Measurements from ENCODE around the gene ARVCF. TPM values are rescaled to one million over a fixed set of nuclear protein-coding genes. Genes with fewer than 3 reads are reported as not detected.

ARVCF gene
- total and polyA plus RNA-seq, 9 of the 15 experiments (the other 6 are each of a cell fraction or from before 2014, with no cell fraction given): 0.03 to 97.4 (median 15.6) TPM

- H2AFZ ChIP-seq (ENCODE audit: low read depth, low read length): no peak overlapping the region
- no peak overlapping the region for H3K27ac ChIP-seq (ENCODE audit: extremely low read depth, low read depth, low read length)
- WGBS (ENCODE audit: insufficient coverage, low coverage, missing lambda C conversion rate): 84% methylated on average over 10 of the region's 10 CpGs
- H3K9me1 ChIP-seq (ENCODE audit: control insufficient read depth, insufficient read depth, low read length): no peaks in the 10 kb centered on the region
- ATAC-seq (no peak), DNase-seq (ENCODE audit: extremely low read depth in 1 of 4, low spot score in 3 of 4) (no peak), FAIRE-seq (no peak)
- H3K4me3 ChIP-seq: no peak overlapping the region
- BruUV-seq (replicated peaks): no TSS peak
- H3K9ac ChIP-seq (ENCODE audit: insufficient read depth in 1 of 2, low read depth in 2 of 2, low read length in 2 of 2): peak overlapping the region in 1 of 2 experiments; percentile 65; a peak in 2 of 4 replicates
- peaks cover 13% of the 10 kb centered on the region for H3K9me3 ChIP-seq (replicated peaks; ENCODE audit: control insufficient read depth, insufficient read depth, low read depth, low read length)
- in situ Hi-C loops (cut with MboI) (no loop called here), intact Hi-C loops (cut with micrococcal nuclease) (no loop called here)
- no peaks in the 10 kb centered on the region; the same call in 1 of the 2 replicates for H4K20me1 ChIP-seq (replicated peaks; ENCODE audit: control insufficient read depth, insufficient read depth, low read length)
- H3K27me3 ChIP-seq (ENCODE audit: control insufficient read depth in 2 of 2, insufficient read depth in 2 of 2, low read length in 2 of 2): no peaks in the 10 kb centered on the region
- ChIA-PET POLR2A (interaction anchor here (0.7 to 4.3 kb wide), 9 partner anchors 9 to 523 kb away, joined by 3 to 26 read pairs (median 4); no protein-coding TSS in a partner anchor), CTCF (ENCODE audit: low intra/inter-chr PET ratio) (no interaction called here)
- H3K36me3 ChIP-seq (ENCODE audit: control insufficient read depth, insufficient read depth, low read length): peaks cover 81% of the 10 kb centered on the region
- H3K4me1 ChIP-seq (replicated peaks in 1 of 2; ENCODE audit: control insufficient read depth in 2 of 2, insufficient read depth in 2 of 2, low read length in 2 of 2): peaks cover 0 to 7% of the 10 kb centered on the region in 2 experiments; a peak in 1 of 5 replicates
- H3K4me2 ChIP-seq (ENCODE audit: insufficient read depth, low read length): no peak overlapping the region
- H3K79me2 ChIP-seq (ENCODE audit: control insufficient read depth, insufficient read depth, low read length): peaks cover 3% of the 10 kb centered on the region; the same call in 1 of the 3 replicates
- TF ChIP-seq FOXP4 (CRISPR knock-in tag; IDR thresholded peaks at IDR 0.05; ENCODE audit: borderline replicate concordance): peak; percentile 55
- peak; percentile 17; the same call in 1 of the 2 replicates for TF ChIP-seq ZNF121 (CRISPR knock-in tag; conservative IDR thresholded peaks at IDR 0.05)
- TF ChIP-seq SP2 (IDR thresholded peaks at IDR 0.05; ENCODE audit: extremely low read depth, low read depth, low read length, poor library complexity, severe bottlenecking): peak; percentile 5
- TF ChIP-seq MLX (CRISPR knock-in tag; conservative IDR thresholded peaks at IDR 0.05): no peak
- TF ChIP-seq THAP12 (CRISPR knock-in tag; IDR thresholded peaks at IDR 0.05): peak; percentile 52; the same call in 1 of the 2 replicates
- TF ChIP-seq HDGF (IDR thresholded peaks at IDR 0.05): no peak
- TF ChIP-seq SNAPC5 (CRISPR knock-in tag; IDR thresholded peaks at IDR 0.05): no peak
- TF ChIP-seq ZFP91 (CRISPR knock-in tag; IDR thresholded peaks at IDR 0.05): 0 out of 2 replicates have a peak, but pooled peaks have one; percentile 32
- 0 out of 2 replicates have a peak, but pooled peaks have one; percentile 12 for TF ChIP-seq BHLHE40 (IDR thresholded peaks at IDR 0.05; ENCODE audit: low read length)
- TF ChIP-seq FOXK1 (CRISPR knock-in tag; IDR thresholded peaks at IDR 0.05; ENCODE audit: borderline replicate concordance): 0 out of 2 replicates have a peak, but pooled peaks have one; percentile 52
- TF ChIP-seq PRMT5 (CRISPR knock-in tag; IDR thresholded peaks at IDR 0.05): 0 out of 2 replicates have a peak, but pooled peaks have one; percentile 16
- TF ChIP-seq MAX (CRISPR knock-in tag; IDR thresholded peaks at IDR 0.05): 0 out of 2 replicates have a peak, but pooled peaks have one; percentile 30
- TF ChIP-seq SETDB1 (IDR thresholded peaks at IDR 0.05; ENCODE audit: low read length): peak; percentile 25
These were observed 28.0 kb upstream of the ARVCF start for GRCh38 chr22:20044495-20045151.

All from K562 (cell line).